Glutamatergic neuron (in vitro differentiated cells): ENCODE results near the gene CSNK1D. TPM values are rescaled to one million over a fixed set of nuclear protein-coding genes. Genes with fewer than 3 reads are reported as not detected.

Experiments
- DNase-seq: peaks from one replicate; pipeline ENCODE4 v3.0.0; 2022
- H3K27ac Mint-ChIP-seq: one replicate; pipeline ENCODE4 v1.8.0; 2020; ENCODE audit warnings: mild to moderate bottlenecking, mixed read lengths, inconsistent platforms; ENCODE audit not compliant: unreplicated experiment
- H3K27me3 Mint-ChIP-seq: one replicate; pipeline ENCODE4 v1.8.0; 2020; ENCODE audit warnings: mild to moderate bottlenecking, moderate library complexity, mixed read lengths, inconsistent platforms; ENCODE audit not compliant: unreplicated experiment
- H3K36me3 Mint-ChIP-seq: one replicate; pipeline ENCODE4 v1.8.0; 2020; ENCODE audit warnings: mild to moderate bottlenecking, mixed read lengths, inconsistent platforms; ENCODE audit not compliant: unreplicated experiment
- H3K4me1 Mint-ChIP-seq: one replicate; pipeline ENCODE4 v1.8.0; 2020; ENCODE audit warnings: mild to moderate bottlenecking, low read depth, mixed read lengths, inconsistent platforms; ENCODE audit not compliant: unreplicated experiment
- H3K4me3 Mint-ChIP-seq: one replicate; pipeline ENCODE4 v1.8.0; 2020; ENCODE audit warnings: mild to moderate bottlenecking, mixed read lengths, inconsistent platforms; ENCODE audit not compliant: unreplicated experiment
- H3K9me3 Mint-ChIP-seq: one replicate; pipeline ENCODE4 v1.8.0; 2020; ENCODE audit warnings: mild to moderate bottlenecking, moderate library complexity, mixed read lengths, inconsistent platforms; ENCODE audit not compliant: unreplicated experiment
- total RNA-seq: library from RNA; stranded (reverse); fragmentation: NEBNext Ultra II Directional; extraction: Animal tissue kit (Norgen Biotek cat#: 25700); gene quantifications from one replicate; pipeline ENCODE4 v1.2.1, GENCODE V29; 2021; ENCODE audit not compliant: unreplicated experiment
- TF ChIP-seq, protein P1 (sequence below): fragments of 200-600 bp; sonication (generic); IDR thresholded peaks from one replicate; pipeline ENCODE4 v1.5.0; 2021; ENCODE audit not compliant: partially characterized antibody, unreplicated experiment

The CSNK1D gene
- total RNA-seq, 1 donor from 2014 or later: 211 TPM

GRCh38 chr17:82235056-82235774 lies 38.3 kb downstream of the CSNK1D start:
- Mint-ChIP-seq H3K36me3 (no peaks in the 10 kb centered on the region), H3K27ac (no peak overlapping the region), H3K27me3 (no peaks in the 10 kb centered on the region), H3K4me1 (peaks cover 3% of the 10 kb centered on the region), H3K9me3 (no peaks in the 10 kb centered on the region), H3K4me3 (no peak overlapping the region)
- no peak for DNase-seq
- TF ChIP-seq, protein P1, sequence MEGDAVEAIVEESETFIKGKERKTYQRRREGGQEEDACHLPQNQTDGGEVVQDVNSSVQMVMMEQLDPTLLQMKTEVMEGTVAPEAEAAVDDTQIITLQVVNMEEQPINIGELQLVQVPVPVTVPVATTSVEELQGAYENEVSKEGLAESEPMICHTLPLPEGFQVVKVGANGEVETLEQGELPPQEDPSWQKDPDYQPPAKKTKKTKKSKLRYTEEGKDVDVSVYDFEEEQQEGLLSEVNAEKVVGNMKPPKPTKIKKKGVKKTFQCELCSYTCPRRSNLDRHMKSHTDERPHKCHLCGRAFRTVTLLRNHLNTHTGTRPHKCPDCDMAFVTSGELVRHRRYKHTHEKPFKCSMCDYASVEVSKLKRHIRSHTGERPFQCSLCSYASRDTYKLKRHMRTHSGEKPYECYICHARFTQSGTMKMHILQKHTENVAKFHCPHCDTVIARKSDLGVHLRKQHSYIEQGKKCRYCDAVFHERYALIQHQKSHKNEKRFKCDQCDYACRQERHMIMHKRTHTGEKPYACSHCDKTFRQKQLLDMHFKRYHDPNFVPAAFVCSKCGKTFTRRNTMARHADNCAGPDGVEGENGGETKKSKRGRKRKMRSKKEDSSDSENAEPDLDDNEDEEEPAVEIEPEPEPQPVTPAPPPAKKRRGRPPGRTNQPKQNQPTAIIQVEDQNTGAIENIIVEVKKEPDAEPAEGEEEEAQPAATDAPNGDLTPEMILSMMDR: no peak

- Mint-ChIP-seq H3K27ac (no peak overlapping the region), H3K4me1 (peaks cover 3% of the 10 kb centered on the region), H3K4me3 (no peak overlapping the region), H3K27me3 (peaks cover 4% of the 10 kb centered on the region), H3K9me3 (no peaks in the 10 kb centered on the region), H3K36me3 (no peaks in the 10 kb centered on the region)
- TF ChIP-seq, protein P1: no peak
- no peak for DNase-seq
Observed at GRCh38 chr17:82234211-82235055, 39.1 kb downstream of the CSNK1D start.

GRCh38 chr17:82232876-82233785 lies 40.4 kb downstream of the CSNK1D start:
- no peaks in the 10 kb centered on the region for H3K36me3 Mint-ChIP-seq
- TF ChIP-seq, protein P1: no peak
- no peak overlapping the region for H3K27ac Mint-ChIP-seq
- no peak for DNase-seq
- H3K9me3 Mint-ChIP-seq: no peaks in the 10 kb centered on the region
- H3K4me3 Mint-ChIP-seq: no peak overlapping the region
- peaks cover 2% of the 10 kb centered on the region for H3K4me1 Mint-ChIP-seq
- peaks cover 4% of the 10 kb centered on the region for H3K27me3 Mint-ChIP-seq

DNA sequence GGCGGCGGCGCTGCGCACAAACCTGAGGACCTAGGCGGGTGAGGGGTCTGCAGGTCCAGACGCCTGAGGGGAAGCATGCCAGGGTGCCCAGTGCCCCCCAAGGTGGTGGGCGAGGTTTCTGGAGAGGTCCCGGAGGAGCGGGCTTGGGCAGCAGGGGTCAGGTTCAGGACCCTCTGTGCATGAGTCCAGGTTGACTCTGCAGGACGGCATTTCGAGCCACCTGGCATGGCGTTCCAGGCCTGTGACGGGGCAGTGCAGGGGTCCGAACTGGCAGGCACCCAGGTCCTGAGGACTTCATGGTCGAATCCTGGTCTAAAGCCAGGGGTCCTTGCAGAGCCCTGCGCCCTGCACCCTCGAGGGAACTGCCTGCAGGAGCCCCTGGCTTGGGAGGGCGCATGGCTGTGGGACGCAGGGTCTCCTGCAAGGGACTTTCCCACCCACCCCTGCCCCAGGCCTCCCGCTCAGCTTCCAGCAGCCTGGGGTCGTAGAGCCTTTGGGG lies 41.1 kb downstream of the CSNK1D start:
- Mint-ChIP-seq H3K4me3 (no peak overlapping the region), H3K4me1 (peaks cover 2% of the 10 kb centered on the region), H3K9me3 (no peaks in the 10 kb centered on the region), H3K27ac (no peak overlapping the region), H3K36me3 (no peaks in the 10 kb centered on the region), H3K27me3 (peaks cover 4% of the 10 kb centered on the region)
- no peak for DNase-seq
- TF ChIP-seq, protein P1: no peak
